Activated CD8-positive, alpha-beta T cell treated with anti-CD3 and anti-CD28 coated beads for 36 hours (primary cell): ENCODE measurements around the gene ETNK2. TPM values are rescaled to one million over a fixed set of nuclear protein-coding genes. Genes with fewer than 3 reads are reported as not detected.

Experiments used
- ATAC-seq: fragments of 200-7000 bp; cut with Tn5 transposase; one replicate; pipeline ENCODE4 v1.10.0; 2021; ENCODE audit warnings: mild to moderate bottlenecking, moderate library complexity
- CTCF ChIA-PET: fragments of 350-600 bp; sonication (Branson Sonifier 250); formaldehyde crosslinking; loops from one replicate; lab custom pipeline; 2021; ENCODE audit warnings: antibody characterized with exemption; lab: Charles Lee
- POLR2A ChIA-PET: fragments of 350-600 bp; sonication (Branson Sonifier 250); formaldehyde crosslinking; loops from one replicate; lab custom pipeline; 2021; ENCODE audit warnings: antibody characterized with exemption; lab: Charles Lee
- DNase-seq: peaks from one replicate; pipeline ENCODE4 v3.0.0-alpha.2; 2020
- H3K27ac Mint-ChIP-seq: one replicate; pipeline ENCODE4 v1.8.0; 2021; ENCODE audit warnings: mild to moderate bottlenecking, mixed read lengths
- H3K27me3 Mint-ChIP-seq: one replicate; pipeline ENCODE4 v1.8.0; 2021; ENCODE audit warnings: mixed read lengths
- H3K36me3 Mint-ChIP-seq: one replicate; pipeline ENCODE4 v1.8.0; 2021; ENCODE audit warnings: low read depth, mixed read lengths
- H3K4me1 Mint-ChIP-seq: one replicate; pipeline ENCODE4 v1.8.0; 2021; ENCODE audit warnings: low read depth, mixed read lengths
- H3K4me3 Mint-ChIP-seq: one replicate; pipeline ENCODE4 v1.8.0; 2021; ENCODE audit warnings: mild to moderate bottlenecking, moderate library complexity, mixed read lengths
- H3K9me3 Mint-ChIP-seq: one replicate; pipeline ENCODE4 v1.8.0; 2021; ENCODE audit warnings: mixed read lengths
- intact Hi-C: fragments of 100-400 bp; cut with micrococcal nuclease; formaldehyde crosslinking; loops from one replicate; pipeline ENCODE4 v1.10.0; 2022
- total RNA-seq, 2 experiments: library from RNA; stranded (reverse); gene quantifications; one replicate each; pipeline ENCODE4 v1.2.3, GENCODE V29; 2021
- TF ChIP-seq, protein P1 (sequence below): fragments of 200-600 bp; IDR thresholded peaks from one replicate; pipeline ENCODE4 v1.8.0; 2022; ENCODE audit warnings: antibody characterized with exemption, mild to moderate bottlenecking

The ETNK2 gene
- total RNA-seq, 2 experiments from 2014 or later: 1.3 to 1.4 TPM

DNA sequence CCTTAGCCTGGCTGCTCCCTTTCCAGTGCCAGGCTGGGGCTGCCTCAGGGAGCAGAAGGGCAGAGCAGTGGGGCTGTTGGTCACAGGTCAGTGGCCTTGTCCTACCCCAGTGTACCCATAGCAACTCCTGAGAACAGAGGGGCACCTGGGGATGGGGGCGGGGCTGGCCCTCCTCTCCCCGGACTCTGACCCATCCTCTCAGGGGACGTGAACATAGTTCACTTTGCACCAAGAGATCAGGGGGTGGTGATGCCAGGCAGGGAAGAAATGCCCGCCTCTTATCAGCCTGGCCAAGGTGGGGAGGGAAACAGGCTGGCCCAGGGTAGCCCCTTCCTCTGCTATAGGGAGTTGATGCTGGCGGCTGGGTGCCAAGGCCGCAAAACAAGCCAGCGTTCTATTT, 4.9 kb downstream of the ETNK2 start:
- ChIA-PET POLR2A (no interaction called here), CTCF (no interaction called here)
- TF ChIP-seq, protein P1, sequence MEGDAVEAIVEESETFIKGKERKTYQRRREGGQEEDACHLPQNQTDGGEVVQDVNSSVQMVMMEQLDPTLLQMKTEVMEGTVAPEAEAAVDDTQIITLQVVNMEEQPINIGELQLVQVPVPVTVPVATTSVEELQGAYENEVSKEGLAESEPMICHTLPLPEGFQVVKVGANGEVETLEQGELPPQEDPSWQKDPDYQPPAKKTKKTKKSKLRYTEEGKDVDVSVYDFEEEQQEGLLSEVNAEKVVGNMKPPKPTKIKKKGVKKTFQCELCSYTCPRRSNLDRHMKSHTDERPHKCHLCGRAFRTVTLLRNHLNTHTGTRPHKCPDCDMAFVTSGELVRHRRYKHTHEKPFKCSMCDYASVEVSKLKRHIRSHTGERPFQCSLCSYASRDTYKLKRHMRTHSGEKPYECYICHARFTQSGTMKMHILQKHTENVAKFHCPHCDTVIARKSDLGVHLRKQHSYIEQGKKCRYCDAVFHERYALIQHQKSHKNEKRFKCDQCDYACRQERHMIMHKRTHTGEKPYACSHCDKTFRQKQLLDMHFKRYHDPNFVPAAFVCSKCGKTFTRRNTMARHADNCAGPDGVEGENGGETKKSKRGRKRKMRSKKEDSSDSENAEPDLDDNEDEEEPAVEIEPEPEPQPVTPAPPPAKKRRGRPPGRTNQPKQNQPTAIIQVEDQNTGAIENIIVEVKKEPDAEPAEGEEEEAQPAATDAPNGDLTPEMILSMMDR: no peak
- ATAC-seq (no peak), DNase-seq (no peak)
- no peaks in the 10 kb centered on the region for H3K9me3 Mint-ChIP-seq
- H3K27me3 Mint-ChIP-seq: no peaks in the 10 kb centered on the region
- H3K4me3 Mint-ChIP-seq: no peak overlapping the region
- H3K4me1 Mint-ChIP-seq: no peaks in the 10 kb centered on the region
- no peak overlapping the region for H3K27ac Mint-ChIP-seq
- intact Hi-C loops: no loop called here
- H3K36me3 Mint-ChIP-seq: no peaks in the 10 kb centered on the region

DNA sequence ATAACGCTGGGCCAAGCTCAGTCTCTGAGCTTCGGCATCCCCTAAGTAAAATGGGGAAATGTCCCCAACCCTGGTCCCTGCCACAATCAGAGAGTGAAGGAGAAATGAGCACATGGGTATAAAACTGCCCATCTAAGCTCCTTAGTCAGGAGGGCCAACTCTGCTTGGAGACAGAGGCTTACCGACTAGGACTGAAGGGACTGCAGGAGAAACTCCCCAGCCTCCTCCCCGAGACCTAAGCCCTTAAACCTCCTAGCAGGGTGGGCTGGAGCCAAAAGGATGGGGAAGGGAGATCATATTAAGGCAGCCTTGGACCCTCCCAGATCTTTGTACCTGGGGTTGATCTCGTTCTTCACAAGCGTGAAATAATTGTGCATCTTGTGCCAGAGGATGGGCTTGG, 5.5 kb downstream of the ETNK2 start:
- no peak overlapping the region for H3K4me3 Mint-ChIP-seq
- CTCF ChIA-PET: interaction anchor here (4.3 kb wide), 1 partner anchor 18 kb away, joined by 20 read pairs; no protein-coding TSS in a partner anchor

DNA sequence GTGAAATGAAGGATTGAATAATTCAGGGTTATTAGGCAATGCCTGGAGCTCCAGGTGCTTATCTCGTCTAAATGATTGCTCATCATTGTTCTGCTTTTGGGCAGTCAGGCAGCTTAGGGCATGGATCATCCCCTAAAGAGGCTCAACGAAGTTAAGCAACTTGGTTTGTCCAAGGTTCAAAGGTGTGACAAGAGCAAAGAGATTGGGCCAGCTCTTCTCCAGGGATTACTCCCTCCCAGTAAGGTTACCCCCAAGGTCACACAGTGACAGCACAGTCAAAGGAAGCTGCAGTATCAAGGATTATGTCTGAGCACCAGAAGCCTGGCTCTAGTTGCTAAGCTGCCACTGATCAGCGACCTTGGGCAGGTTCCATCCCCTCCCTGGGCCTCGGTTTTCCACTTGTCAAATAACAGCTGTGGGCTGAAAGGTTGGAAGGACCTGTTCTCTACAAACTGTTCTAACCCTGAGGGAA, 6.8 kb downstream of the ETNK2 start:
- DNase-seq (no peak), ATAC-seq (no peak)
- CTCF ChIA-PET: interaction anchor here (0.7 to 4.3 kb wide), 2 partner anchors 17 kb away, joined by 3 to 20 read pairs; no protein-coding TSS in a partner anchor
- no peak overlapping the region for H3K27ac Mint-ChIP-seq
- no peaks in the 10 kb centered on the region for H3K4me1 Mint-ChIP-seq
- no peaks in the 10 kb centered on the region for H3K27me3 Mint-ChIP-seq
- TF ChIP-seq, protein P1: no peak
- intact Hi-C loops: no loop called here
- no peaks in the 10 kb centered on the region for H3K36me3 Mint-ChIP-seq
- no peak overlapping the region for H3K4me3 Mint-ChIP-seq
- POLR2A ChIA-PET: no interaction called here
- H3K9me3 Mint-ChIP-seq: no peaks in the 10 kb centered on the region

More for the DNA sequence above, 5.5 kb downstream of the ETNK2 start:
- Mint-ChIP-seq H3K27ac (no peak overlapping the region), H3K36me3 (no peaks in the 10 kb centered on the region), H3K27me3 (no peaks in the 10 kb centered on the region), H3K9me3 (no peaks in the 10 kb centered on the region), H3K4me1 (no peaks in the 10 kb centered on the region)
- DNase-seq: no peak
- intact Hi-C loops: no loop called here
- ATAC-seq: no peak
- TF ChIP-seq, protein P1: no peak
- POLR2A ChIA-PET: no interaction called here

DNA sequence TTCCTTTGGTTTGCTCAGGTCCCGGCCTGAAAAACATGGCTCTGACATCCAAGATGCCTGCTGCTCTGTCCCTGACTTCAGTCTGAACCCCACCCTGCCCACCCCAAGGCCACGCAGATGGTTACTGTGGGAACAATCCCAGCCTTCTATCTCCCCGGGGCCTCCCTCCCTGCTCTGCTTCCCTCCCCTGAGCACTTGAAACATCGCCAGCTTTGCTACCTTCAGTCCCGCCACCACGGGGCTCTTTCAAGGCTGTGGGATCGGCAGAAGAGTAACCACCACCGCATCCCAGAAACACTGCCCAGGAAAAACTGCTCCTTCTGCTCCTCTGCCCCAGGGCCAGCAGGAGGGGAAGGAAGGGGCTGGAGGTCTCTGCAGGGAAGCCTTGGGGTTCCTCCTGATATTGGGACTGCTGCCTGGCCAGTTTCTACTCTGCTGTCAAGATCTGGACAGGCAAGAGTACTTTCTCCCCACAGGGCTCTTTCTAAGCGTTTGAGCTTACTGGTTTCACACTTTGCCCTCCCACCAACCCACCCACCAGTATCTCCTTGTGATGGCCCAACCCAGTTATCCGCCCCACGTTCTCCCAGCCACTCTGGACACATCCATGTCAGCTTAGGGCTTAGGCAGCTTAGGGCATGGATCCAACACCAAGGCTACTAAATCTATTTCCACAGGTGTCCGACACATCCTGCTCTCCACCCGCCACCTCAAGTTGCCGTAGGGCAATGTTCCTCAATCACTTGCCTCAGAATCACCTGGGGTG, 8.4 kb downstream of the ETNK2 start:
- H3K4me1 Mint-ChIP-seq: no peaks in the 10 kb centered on the region
- ChIA-PET POLR2A (no interaction called here), CTCF (interaction anchor here (1.1 to 4.3 kb wide), 3 partner anchors 15 to 220 kb away, joined by 4 to 20 read pairs (median 4); no protein-coding TSS in a partner anchor)
- H3K9me3 Mint-ChIP-seq: no peaks in the 10 kb centered on the region
- no peak for ATAC-seq
- TF ChIP-seq, protein P1: no peak
- DNase-seq: no peak
- no peak overlapping the region for H3K27ac Mint-ChIP-seq
- no peaks in the 10 kb centered on the region for H3K27me3 Mint-ChIP-seq
- H3K36me3 Mint-ChIP-seq: no peaks in the 10 kb centered on the region
- H3K4me3 Mint-ChIP-seq: no peak overlapping the region
- intact Hi-C loops: no loop called here
